Left lung (tissue), 10 donors: Measurements from ENCODE around the gene LRRC52. TPM values are rescaled to one million over a fixed set of nuclear protein-coding genes. Genes with fewer than 3 reads are reported as not detected.

Experiments used
- ATAC-seq: fragments of 200-7000 bp; cut with Tn5 transposase; one replicate; pipeline ENCODE4 v1.9.1; 2020; ENCODE audit warnings: moderate library complexity
- DNase-seq, 4 donors: peaks; one replicate each; pipeline ENCODE4 v3.0.0-alpha.2; 2013 to 2020
- H3K27ac ChIP-seq, 2 donors: fragments of 200-600 bp; sonication (generic) in 1 of 2; one replicate each; pipeline versions ENCODE4 v1.5.0 to v1.8.0; 2020 to 2021
- H3K27me3 ChIP-seq, 2 donors: fragments of 200-600 bp; sonication (generic) in 1 of 2; one replicate each; pipeline versions ENCODE4 v1.5.0 to v1.8.0; 2020 to 2021
- H3K36me3 ChIP-seq, 2 donors: fragments of 200-600 bp; sonication (generic) in 1 of 2; one replicate each; pipeline versions ENCODE4 v1.5.0 to v1.8.0; 2020 to 2021
- H3K4me1 ChIP-seq, 2 donors: fragments of 200-600 bp; one replicate each; pipeline ENCODE4 v1.8.0; 2021
- H3K4me3 ChIP-seq, 2 donors: fragments of 200-600 bp; sonication (generic) in 1 of 2; one replicate each; pipeline versions ENCODE4 v1.5.0 to v1.8.0; 2020 to 2021; ENCODE audit warnings: mild to moderate bottlenecking in 1 of 2
- H3K9me3 ChIP-seq, 2 donors: fragments of 200-600 bp; sonication (generic) in 1 of 2; one replicate each; pipeline versions ENCODE4 v1.5.0 to v1.8.0; 2020 to 2021
- CTCF ChIP-seq, 2 donors: fragments of 200-600 bp; sonication (generic) in 1 of 2; IDR thresholded peaks; one replicate each; pipeline versions ENCODE4 v1.5.0 to v1.8.0; 2021; ENCODE audit warnings: antibody characterized with exemption in 2 of 2
- intact Hi-C, 2 donors: fragments of 100-400 bp; cut with DNase I; formaldehyde crosslinking; loops; one replicate each; pipeline versions ENCODE4 v1.11.2 to v1.14.2; 2022
- polyA plus RNA-seq, 6 donors: library from polyadenylated mRNA; unstranded; fragments of 120-200 nt; gene quantifications; one replicate each; pipeline ENCODE4 v1.2.1, GENCODE V29; 2013; ENCODE audit not compliant: insufficient read length in 6 of 6
- total RNA-seq, 2 donors: library from RNA; stranded (reverse); fragmentation: NEBNext Ultra II Directional; extraction: Animal tissue kit (Norgen Biotek cat#: 25700); gene quantifications; one replicate each; pipeline ENCODE4 v1.2.1, GENCODE V29; 2021
- donor health status: DM: no; HTN: yes; CAD: no.
- donor health status: DM: no; HTN: no; CAD: no.

The LRRC52 gene
- total and polyA plus RNA-seq, 8 donors = not detected

GRCh38 chr1:165573787-165574186 lies 30.0 kb downstream of the LRRC52 start:
- H3K4me3 ChIP-seq = no peak overlapping the region
- no peaks in the 10 kb centered on the region for H3K9me3 ChIP-seq
- intact Hi-C loops = no loop called here
- H3K27ac ChIP-seq = no peak overlapping the region
- no peak for ATAC-seq
- H3K4me1 ChIP-seq = no peaks in the 10 kb centered on the region
- DNase-seq = no peak
- no peak for TF ChIP-seq CTCF (IDR thresholded peaks at IDR 0.05)
- H3K27me3 ChIP-seq = peaks cover 0 to 10% of the 10 kb centered on the region in 2 donors
- no peaks in the 10 kb centered on the region for H3K36me3 ChIP-seq

- Histone ChIP-seq H3K27me3 (peaks cover 0 to 9% of the 10 kb centered on the region in 2 donors), H3K9me3 (no peaks in the 10 kb centered on the region), H3K36me3 (no peaks in the 10 kb centered on the region), H3K4me1 (no peaks in the 10 kb centered on the region), H3K4me3 (no peak overlapping the region), H3K27ac (no peak overlapping the region)
- intact Hi-C loops = no loop called here
- TF ChIP-seq CTCF (IDR thresholded peaks at IDR 0.05) = no peak
- ATAC-seq (no peak), DNase-seq (no peak)
Measured at GRCh38 chr1:165574295-165574694, 30.5 kb downstream of the LRRC52 start.

- no peaks in the 10 kb centered on the region for H3K9me3 ChIP-seq
- no peaks in the 10 kb centered on the region for H3K4me1 ChIP-seq
- ATAC-seq (peak; percentile 25), DNase-seq (no peak)
- H3K27me3 ChIP-seq = no peaks in the 10 kb centered on the region
- intact Hi-C loops = no loop called here
- H3K4me3 ChIP-seq = no peak overlapping the region
- no peak for TF ChIP-seq CTCF (IDR thresholded peaks at IDR 0.05)
- no peak overlapping the region for H3K27ac ChIP-seq
- H3K36me3 ChIP-seq = no peaks in the 10 kb centered on the region
Measured at GRCh38 chr1:165575468-165576099, 31.8 kb downstream of the LRRC52 start.

- Histone ChIP-seq H3K9me3 (no peaks in the 10 kb centered on the region), H3K36me3 (no peaks in the 10 kb centered on the region), H3K27me3 (no peaks in the 10 kb centered on the region), H3K4me1 (no peaks in the 10 kb centered on the region), H3K4me3 (no peak overlapping the region), H3K27ac (no peak overlapping the region)
- no peak for TF ChIP-seq CTCF (IDR thresholded peaks at IDR 0.05)
- DNase-seq = no peak
- intact Hi-C loops = no loop called here
- no peak for ATAC-seq
Measured at GRCh38 chr1:165576536-165576935, 32.7 kb downstream of the LRRC52 start.

- Histone ChIP-seq H3K36me3 (no peaks in the 10 kb centered on the region), H3K27ac (no peak overlapping the region), H3K27me3 (no peaks in the 10 kb centered on the region), H3K4me3 (no peak overlapping the region), H3K9me3 (no peaks in the 10 kb centered on the region), H3K4me1 (no peaks in the 10 kb centered on the region)
- DNase-seq (no peak), ATAC-seq (no peak)
- intact Hi-C loops = no loop called here
- no peak for TF ChIP-seq CTCF (IDR thresholded peaks at IDR 0.05)
Measured at GRCh38 chr1:165577707-165578106, 33.9 kb downstream of the LRRC52 start.
